ENCODE data around the gene MYO5A.

DNA sequence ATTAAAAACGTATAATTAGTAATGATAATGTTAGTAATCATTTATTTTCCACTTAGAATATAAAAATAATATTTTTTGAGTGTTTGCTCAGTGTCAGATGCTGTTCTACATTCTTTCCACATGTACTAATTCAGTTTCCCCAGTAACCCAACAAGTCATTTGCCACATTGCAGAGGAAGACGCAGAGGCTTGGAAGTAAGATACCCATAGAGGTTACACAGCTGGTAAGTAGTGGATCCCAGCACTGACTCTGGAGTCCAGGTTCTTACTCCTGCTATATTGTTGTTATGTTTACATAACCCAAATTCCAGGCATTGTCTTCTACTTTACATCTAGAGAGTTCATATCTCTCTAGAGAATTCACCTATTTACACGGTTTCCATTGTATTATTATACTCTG lies 184.8 kb downstream of the MYO5A start:
- TF ChIP-seq, protein P1, sequence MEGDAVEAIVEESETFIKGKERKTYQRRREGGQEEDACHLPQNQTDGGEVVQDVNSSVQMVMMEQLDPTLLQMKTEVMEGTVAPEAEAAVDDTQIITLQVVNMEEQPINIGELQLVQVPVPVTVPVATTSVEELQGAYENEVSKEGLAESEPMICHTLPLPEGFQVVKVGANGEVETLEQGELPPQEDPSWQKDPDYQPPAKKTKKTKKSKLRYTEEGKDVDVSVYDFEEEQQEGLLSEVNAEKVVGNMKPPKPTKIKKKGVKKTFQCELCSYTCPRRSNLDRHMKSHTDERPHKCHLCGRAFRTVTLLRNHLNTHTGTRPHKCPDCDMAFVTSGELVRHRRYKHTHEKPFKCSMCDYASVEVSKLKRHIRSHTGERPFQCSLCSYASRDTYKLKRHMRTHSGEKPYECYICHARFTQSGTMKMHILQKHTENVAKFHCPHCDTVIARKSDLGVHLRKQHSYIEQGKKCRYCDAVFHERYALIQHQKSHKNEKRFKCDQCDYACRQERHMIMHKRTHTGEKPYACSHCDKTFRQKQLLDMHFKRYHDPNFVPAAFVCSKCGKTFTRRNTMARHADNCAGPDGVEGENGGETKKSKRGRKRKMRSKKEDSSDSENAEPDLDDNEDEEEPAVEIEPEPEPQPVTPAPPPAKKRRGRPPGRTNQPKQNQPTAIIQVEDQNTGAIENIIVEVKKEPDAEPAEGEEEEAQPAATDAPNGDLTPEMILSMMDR (IDR thresholded peaks at IDR 0.05; ENCODE audit: low read depth, low read length), result no peak
- no peak for TF ChIP-seq POLR2A (IDR thresholded peaks at IDR 0.05; ENCODE audit: extremely low read depth, insufficient read length)

Data from NB4 (cell line).